Mesothelial cell of epicardium (in vitro differentiated cells): ENCODE results near the gene GARNL3. TPM values are rescaled to one million over a fixed set of nuclear protein-coding genes. Genes with fewer than 3 reads are reported as not detected.

Source experiments
- DNase-seq, 2 experiments: peaks; one replicate each; pipeline ENCODE4 v3.0.0; 2021; ENCODE audit warnings: low spot score in 2 of 2; ENCODE audit not compliant: unreplicated experiment in 2 of 2
- H3K27ac Mint-ChIP-seq: 2 replicates; pipeline ENCODE4 v1.8.0; 2021; ENCODE audit warnings: mixed read lengths
- H3K27me3 Mint-ChIP-seq: 2 replicates; pipeline ENCODE4 v1.8.0; 2021; ENCODE audit warnings: low read depth, mixed read lengths
- H3K36me3 Mint-ChIP-seq: 2 replicates; pipeline ENCODE4 v1.8.0; 2021; ENCODE audit warnings: mixed read lengths
- H3K4me1 Mint-ChIP-seq: 2 replicates; pipeline ENCODE4 v1.8.0; 2021; ENCODE audit warnings: mixed read lengths
- H3K4me3 Mint-ChIP-seq: 2 replicates; pipeline ENCODE4 v1.8.0; 2021; ENCODE audit warnings: mild to moderate bottlenecking, moderate library complexity, mixed read lengths
- H3K9me3 Mint-ChIP-seq: 2 replicates; pipeline ENCODE4 v1.8.0; 2021; ENCODE audit warnings: mixed read lengths
- total RNA-seq: library from RNA; stranded (reverse); gene quantifications from 3 replicates; pipeline ENCODE4 v1.2.1, GENCODE V29; 2021
- TF ChIP-seq, protein P1 (sequence below): fragments of 200-600 bp; sonication (generic); IDR thresholded peaks from one replicate; pipeline ENCODE4 v1.5.0; 2021; ENCODE audit warnings: antibody characterized with exemption; ENCODE audit not compliant: unreplicated experiment

GARNL3 gene
- total RNA-seq, 1 donor from 2014 or later = 51.5 TPM

DNA sequence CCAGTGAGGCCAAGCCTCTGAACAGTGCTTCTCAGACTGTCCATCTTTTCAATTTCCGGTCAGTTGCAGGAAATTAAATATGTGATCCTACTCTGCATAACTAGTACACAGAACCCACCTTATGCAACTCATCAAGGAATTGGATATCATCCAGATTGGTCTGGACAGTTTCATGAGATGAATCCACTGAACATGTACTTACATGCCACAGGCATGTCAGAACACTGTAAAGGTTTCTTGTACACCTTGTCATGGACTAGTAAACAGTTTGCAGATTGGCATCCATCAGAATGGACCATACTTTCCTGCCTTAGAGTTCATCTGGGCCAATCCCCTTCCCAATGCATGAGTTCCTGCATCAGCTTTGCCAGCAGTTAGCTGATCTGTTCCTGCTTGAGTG is 30.4 kb downstream of the GARNL3 start:
- no peak for DNase-seq
- Mint-ChIP-seq H3K4me3 (no peak overlapping the region), H3K36me3 (peaks cover 7% of the 10 kb centered on the region), H3K9me3 (no peaks in the 10 kb centered on the region), H3K4me1 (peaks cover 24% of the 10 kb centered on the region), H3K27me3 (no peaks in the 10 kb centered on the region), H3K27ac (no peak overlapping the region)
- TF ChIP-seq, protein P1, sequence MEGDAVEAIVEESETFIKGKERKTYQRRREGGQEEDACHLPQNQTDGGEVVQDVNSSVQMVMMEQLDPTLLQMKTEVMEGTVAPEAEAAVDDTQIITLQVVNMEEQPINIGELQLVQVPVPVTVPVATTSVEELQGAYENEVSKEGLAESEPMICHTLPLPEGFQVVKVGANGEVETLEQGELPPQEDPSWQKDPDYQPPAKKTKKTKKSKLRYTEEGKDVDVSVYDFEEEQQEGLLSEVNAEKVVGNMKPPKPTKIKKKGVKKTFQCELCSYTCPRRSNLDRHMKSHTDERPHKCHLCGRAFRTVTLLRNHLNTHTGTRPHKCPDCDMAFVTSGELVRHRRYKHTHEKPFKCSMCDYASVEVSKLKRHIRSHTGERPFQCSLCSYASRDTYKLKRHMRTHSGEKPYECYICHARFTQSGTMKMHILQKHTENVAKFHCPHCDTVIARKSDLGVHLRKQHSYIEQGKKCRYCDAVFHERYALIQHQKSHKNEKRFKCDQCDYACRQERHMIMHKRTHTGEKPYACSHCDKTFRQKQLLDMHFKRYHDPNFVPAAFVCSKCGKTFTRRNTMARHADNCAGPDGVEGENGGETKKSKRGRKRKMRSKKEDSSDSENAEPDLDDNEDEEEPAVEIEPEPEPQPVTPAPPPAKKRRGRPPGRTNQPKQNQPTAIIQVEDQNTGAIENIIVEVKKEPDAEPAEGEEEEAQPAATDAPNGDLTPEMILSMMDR = no peak

- no peaks in the 10 kb centered on the region for H3K9me3 Mint-ChIP-seq
- TF ChIP-seq, protein P1 = no peak
- DNase-seq = no peak
- H3K27me3 Mint-ChIP-seq = no peaks in the 10 kb centered on the region
- H3K4me1 Mint-ChIP-seq = peaks cover 11% of the 10 kb centered on the region
- H3K36me3 Mint-ChIP-seq = peaks cover 2% of the 10 kb centered on the region
- no peak overlapping the region for H3K27ac Mint-ChIP-seq
- no peak overlapping the region for H3K4me3 Mint-ChIP-seq
Measured at GRCh38 chr9:127300886-127301447, 36.4 kb downstream of the GARNL3 start.

DNA sequence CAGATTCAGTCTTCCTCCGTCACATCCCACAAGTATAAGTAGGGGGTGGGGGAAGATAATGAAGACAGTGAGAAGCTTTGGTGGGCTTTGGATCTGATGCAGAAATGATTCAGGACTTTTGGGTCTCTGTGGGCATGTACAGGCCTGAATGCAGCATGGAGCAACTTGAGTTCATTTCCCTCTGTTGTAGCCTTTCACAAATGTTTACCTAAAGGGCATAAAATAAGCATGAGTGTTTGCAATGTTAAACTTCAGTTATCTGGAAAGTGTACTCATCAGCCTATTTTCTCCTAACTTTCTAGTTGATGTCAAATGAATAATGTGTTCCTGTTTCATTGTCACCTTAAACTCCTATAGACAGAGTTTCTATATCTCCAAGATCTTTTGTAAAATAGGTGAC is 39.3 kb downstream of the GARNL3 start:
- no peak for DNase-seq
- Mint-ChIP-seq H3K27me3 (no peaks in the 10 kb centered on the region), H3K36me3 (no peaks in the 10 kb centered on the region), H3K9me3 (no peaks in the 10 kb centered on the region), H3K4me3 (no peak overlapping the region), H3K4me1 (peaks cover 21% of the 10 kb centered on the region), H3K27ac (no peak overlapping the region)
- TF ChIP-seq, protein P1 = no peak

DNA sequence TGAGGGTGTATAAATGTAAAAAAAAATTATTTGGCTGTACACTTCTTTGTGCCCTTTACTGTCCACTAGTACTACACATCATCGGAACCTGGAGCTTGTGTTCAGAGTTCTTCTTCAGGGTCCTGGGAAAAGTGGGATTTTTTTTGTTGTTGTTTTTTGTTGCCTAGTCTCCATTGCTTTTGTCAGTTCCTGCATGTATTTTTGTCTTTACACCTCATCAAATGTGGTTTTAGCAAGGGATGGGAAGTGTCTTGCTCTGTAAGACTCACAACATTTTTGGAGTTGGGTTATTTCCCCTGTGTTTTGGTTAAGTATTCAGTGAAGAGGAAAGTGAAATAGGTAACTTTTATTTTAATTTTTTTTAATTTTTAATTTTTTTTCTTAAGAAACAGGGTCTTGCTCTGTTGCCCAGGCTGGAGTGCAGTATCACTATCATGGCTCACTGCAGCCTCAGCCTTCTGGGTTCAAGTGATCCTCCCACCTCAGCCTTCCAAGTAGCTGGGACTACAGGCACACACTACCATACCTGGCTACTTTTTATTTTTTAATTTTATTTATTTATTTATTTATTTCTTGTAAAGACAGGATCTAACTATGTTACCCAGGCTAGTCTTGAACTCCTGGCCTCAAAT is 40.7 kb downstream of the GARNL3 start:
- no peaks in the 10 kb centered on the region for H3K9me3 Mint-ChIP-seq
- DNase-seq = no peak
- TF ChIP-seq, protein P1 = no peak
- peaks cover 30% of the 10 kb centered on the region for H3K4me1 Mint-ChIP-seq
- H3K4me3 Mint-ChIP-seq = no peak overlapping the region
- no peak overlapping the region for H3K27ac Mint-ChIP-seq
- H3K27me3 Mint-ChIP-seq = no peaks in the 10 kb centered on the region
- H3K36me3 Mint-ChIP-seq = no peaks in the 10 kb centered on the region

DNA sequence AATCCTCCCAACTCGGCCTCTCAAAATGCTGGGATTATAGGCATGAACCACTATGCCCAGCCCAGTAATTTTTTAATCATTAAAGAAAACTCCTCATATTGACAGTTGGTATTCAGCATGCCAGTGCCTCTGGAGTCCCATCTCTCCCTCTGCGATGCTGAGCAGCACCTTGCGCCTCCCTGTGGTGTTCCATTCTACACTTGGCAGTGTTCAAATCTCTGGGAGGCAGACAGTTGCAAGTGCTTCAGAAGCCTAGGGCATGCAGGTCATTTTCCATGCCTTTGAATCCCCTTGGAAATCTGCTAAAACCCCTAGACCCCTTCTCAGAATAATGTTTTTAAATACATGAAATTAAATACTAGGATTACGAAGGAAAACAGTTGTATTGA is 41.3 kb downstream of the GARNL3 start:
- Mint-ChIP-seq H3K9me3 (no peaks in the 10 kb centered on the region), H3K27ac (no peak overlapping the region), H3K4me1 (peaks cover 30% of the 10 kb centered on the region), H3K36me3 (no peaks in the 10 kb centered on the region), H3K4me3 (no peak overlapping the region), H3K27me3 (no peaks in the 10 kb centered on the region)
- DNase-seq = no peak
- TF ChIP-seq, protein P1 = no peak
